ENCODE measurements around the gene TBC1D19.

GRCh38 chr4:26611885-26612284, 28.0 kb downstream of the TBC1D19 start:
- no peak for TF ChIP-seq CTCF (IDR thresholded peaks at IDR 0.05; ENCODE audit: low read depth, low read length, poor library complexity, severe bottlenecking)
- TF ChIP-seq EZH2phosphoT487 (IDR thresholded peaks at IDR 0.05; ENCODE audit: borderline replicate concordance, low read length) = no peak

Measured in DOHH2 (cell line).